H1 (cell line): ENCODE data around the gene NCAPG2. TPM values are rescaled to one million over a fixed set of nuclear protein-coding genes. Genes with fewer than 3 reads are reported as not detected.

ENCODE experiments used
- CTCF ChIA-PET: fragments of 300-600 bp; sonication (Branson Sonifier 250); formaldehyde crosslinking; loops from one replicate; lab custom pipeline; 2021; ENCODE audit not compliant: partially characterized antibody; lab: Charles Lee
- POLR2A ChIA-PET: fragments of 300-600 bp; sonication (Branson Sonifier 250); formaldehyde crosslinking; loops from one replicate; lab custom pipeline; 2021; ENCODE audit warnings: inconsistent platforms; ENCODE audit not compliant: partially characterized antibody; lab: Charles Lee
- DNase-seq, 2 experiments: peaks; one replicate each; pipeline versions ENCODE4 v3.0.0 to v3.0.0-alpha.2; 2010 to 2022; ENCODE audit warnings: low spot score in 2 of 2, low read depth in 1 of 2, mixed read lengths in 1 of 2
- FAIRE-seq: peaks from 2 replicates; lab custom pipeline; 2011; peaks lifted over from hg19 to GRCh38; lab: Jason Lieb, UNC
- H2AFZ ChIP-seq: 2 replicates; pipeline ENCODE4 v1.8.1; 2012; ENCODE audit warnings: low read length, inconsistent platforms
- H2AK5ac ChIP-seq: 2 replicates; pipeline ENCODE4 v1.6.1; 2013; ENCODE audit warnings: low read depth, low read length
- H2BK120ac ChIP-seq: replicated peaks from 2 replicates; pipeline ENCODE3; 2013; ENCODE audit warnings: low read depth, low read length, inconsistent platforms
- H2BK12ac ChIP-seq: 2 replicates; pipeline ENCODE4 v1.6.1; 2013; ENCODE audit warnings: low read depth, low read length
- H2BK15ac ChIP-seq: 2 replicates; pipeline ENCODE4 v1.6.1; 2013; ENCODE audit warnings: low read length
- H2BK20ac ChIP-seq: 2 replicates; pipeline ENCODE4 v1.6.1; 2013; ENCODE audit warnings: low read length
- H2BK5ac ChIP-seq: 2 replicates; pipeline ENCODE4 v1.6.1; 2013; ENCODE audit warnings: low read depth, low read length
- H3K14ac ChIP-seq: 2 replicates; pipeline ENCODE4 v1.6.1; 2013; ENCODE audit warnings: inconsistent platforms; ENCODE audit not compliant: insufficient read length
- H3K18ac ChIP-seq: 2 replicates; pipeline ENCODE4 v1.6.1; 2013; ENCODE audit warnings: low read length; ENCODE audit errors: extremely low read depth
- H3K23ac ChIP-seq: 2 replicates; pipeline ENCODE4 v1.6.1; 2013; ENCODE audit warnings: inconsistent platforms; ENCODE audit not compliant: insufficient read length
- H3K23me2 ChIP-seq: 2 replicates; pipeline ENCODE4 v1.6.1; 2013; ENCODE audit warnings: low read depth, low read length
- H3K27ac ChIP-seq: 2 replicates; pipeline ENCODE4 v1.6.1; 2011; ENCODE audit warnings: low read depth, low read length, inconsistent platforms
- H3K27me3 ChIP-seq, 4 experiments: replicated peaks in 1 of 4; 1 replicate in 1 of 4; 2 replicates in 3 of 4; pipeline versions ENCODE4 v1.6.1 to v1.8.1; 2011 to 2013; ENCODE audit warnings: low read length in 3 of 4, mild to moderate bottlenecking in 3 of 4, inconsistent platforms in 2 of 4, mixed read lengths in 2 of 4, moderate library complexity in 1 of 4; ENCODE audit not compliant: control insufficient read depth in 3 of 4, insufficient read depth in 3 of 4; ENCODE audit errors: extremely low read depth in 1 of 4
- H3K36me3 ChIP-seq, 4 experiments: 2 replicates each; pipeline versions ENCODE4 v1.6.1 to v1.8.1; 2011 to 2013; ENCODE audit warnings: mild to moderate bottlenecking in 4 of 4, low read length in 3 of 4, moderate library complexity in 2 of 4, control low read depth in 1 of 4, inconsistent platforms in 1 of 4; ENCODE audit not compliant: insufficient read depth in 4 of 4, control insufficient read depth in 2 of 4
- H3K4ac ChIP-seq: replicated peaks from 2 replicates; pipeline ENCODE3; 2013; ENCODE audit warnings: low read length, low read depth, mixed read lengths, inconsistent platforms; ENCODE audit not compliant: insufficient read length
- H3K4me1 ChIP-seq, 4 experiments: replicated peaks in 1 of 4; 1 replicate in 1 of 4; 2 replicates in 3 of 4; pipeline versions ENCODE4 v1.6.1 to v1.8.1; 2011 to 2013; ENCODE audit warnings: low read length in 3 of 4, inconsistent platforms in 2 of 4, mixed read lengths in 1 of 4; ENCODE audit not compliant: insufficient read depth in 4 of 4, control insufficient read depth in 3 of 4
- H3K4me2 ChIP-seq, 2 experiments: 2 replicates each; pipeline versions ENCODE4 v1.6.1 to v1.8.1; 2011 to 2013; ENCODE audit warnings: low read depth in 2 of 2, low read length in 2 of 2, control low read depth in 1 of 2, inconsistent platforms in 1 of 2, mild to moderate bottlenecking in 1 of 2; ENCODE audit not compliant: insufficient read depth in 1 of 2
- H3K4me3 ChIP-seq, 4 experiments: fragments of 200-600, 300-600 bp in 1 of 4; sonication (generic), shearing (Covaris generic), sonication (Bioruptor Twin) in 1 of 4; 2 replicates each; pipeline versions ENCODE4 v1.5.1 to v1.8.1; 2011 to 2016; ENCODE audit warnings: low read length in 4 of 4, low read depth in 3 of 4, control low read depth in 2 of 4, inconsistent platforms in 2 of 4, mild to moderate bottlenecking in 2 of 4, mixed read lengths in 1 of 4, moderate library complexity in 1 of 4; ENCODE audit not compliant: insufficient read depth in 2 of 4; ENCODE audit errors: extremely low read depth in 1 of 4
- H3K56ac ChIP-seq: replicated peaks from 2 replicates; pipeline ENCODE3; 2013; ENCODE audit warnings: low read depth, mild to moderate bottlenecking, mixed read lengths, low read length, inconsistent platforms; ENCODE audit not compliant: insufficient read length
- H3K79me1 ChIP-seq: 2 replicates; pipeline ENCODE4 v1.6.1; 2013; ENCODE audit warnings: low read depth, low read length, control low read depth
- H3K79me2 ChIP-seq, 2 experiments: 2 replicates each; pipeline versions ENCODE4 v1.6.1 to v1.8.1; 2012 to 2013; ENCODE audit warnings: low read length in 2 of 2, mild to moderate bottlenecking in 2 of 2, inconsistent platforms in 1 of 2; ENCODE audit not compliant: insufficient read depth in 2 of 2, control insufficient read depth in 1 of 2
- H3K9ac ChIP-seq, 4 experiments: replicated peaks in 1 of 4; 1 replicate in 1 of 4; 2 replicates in 3 of 4; pipeline versions ENCODE4 v1.6.1 to v1.8.1; 2011 to 2013; ENCODE audit warnings: low read depth in 3 of 4, low read length in 3 of 4, control low read depth in 2 of 4, mild to moderate bottlenecking in 2 of 4, moderate library complexity in 2 of 4, inconsistent platforms in 1 of 4; ENCODE audit errors: extremely low read depth in 1 of 4
- H3K9me3 ChIP-seq, 2 experiments: 2 replicates each; pipeline versions ENCODE4 v1.6.1 to v1.8.1; 2012 to 2013; ENCODE audit warnings: mild to moderate bottlenecking in 2 of 2, moderate library complexity in 2 of 2, control low read depth in 1 of 2, inconsistent platforms in 1 of 2, low read depth in 1 of 2, low read length in 1 of 2, mixed read lengths in 1 of 2; ENCODE audit not compliant: insufficient read depth in 2 of 2
- H4K20me1 ChIP-seq, 2 experiments: replicated peaks in 1 of 2; 2 replicates each; pipeline versions ENCODE3 to v1.8.1; 2011 to 2013; ENCODE audit warnings: inconsistent platforms in 2 of 2, low read length in 2 of 2, mild to moderate bottlenecking in 1 of 2; ENCODE audit not compliant: insufficient read depth in 2 of 2, control insufficient read depth in 1 of 2
- H4K5ac ChIP-seq: 2 replicates; pipeline ENCODE4 v1.6.1; 2013; ENCODE audit warnings: low read length, low read depth, mixed read lengths, inconsistent platforms; ENCODE audit not compliant: insufficient read length
- H4K8ac ChIP-seq: 2 replicates; pipeline ENCODE4 v1.8.0; 2013; ENCODE audit warnings: mild to moderate bottlenecking, moderate library complexity, low read length, inconsistent platforms; ENCODE audit not compliant: insufficient read depth; ENCODE audit errors: extremely low read depth
- H4K91ac ChIP-seq: replicated peaks from 2 replicates; pipeline ENCODE3; 2013; ENCODE audit warnings: low read length, mixed read lengths, inconsistent platforms; ENCODE audit not compliant: insufficient read length
- E2F6 ChIP-seq: IDR thresholded peaks from 2 replicates; pipeline ENCODE4 v1.6.1; 2012; ENCODE audit warnings: inconsistent platforms
- EGR1 ChIP-seq: IDR thresholded peaks from 2 replicates; pipeline ENCODE4 v1.6.1; 2011; ENCODE audit warnings: low read depth, low read length, borderline replicate concordance
- HDAC6 ChIP-seq: IDR thresholded peaks from one replicate; pipeline ENCODE4 v1.7.1; 2012; ENCODE audit warnings: low read depth, mild to moderate bottlenecking, inconsistent platforms, low read length, moderate library complexity
- POLR2A ChIP-seq, 2 experiments: IDR thresholded peaks; 1 replicate in 1 of 2; 2 replicates in 1 of 2; pipeline ENCODE4 v1.6.1; 2011; ENCODE audit warnings: low read depth in 2 of 2, low read length in 2 of 2, mild to moderate bottlenecking in 2 of 2; ENCODE audit errors: control extremely low read depth in 1 of 2
- POU5F1 ChIP-seq: IDR thresholded peaks from 2 replicates; pipeline ENCODE4 v1.6.1; 2011; ENCODE audit warnings: low read depth, mild to moderate bottlenecking, low read length, moderate library complexity
- RFX5 ChIP-seq: IDR thresholded peaks from 2 replicates; pipeline ENCODE4 v1.6.1; 2011; ENCODE audit warnings: low read depth, low read length, improper control_type of control experiment, borderline replicate concordance
- RNF2 ChIP-seq: fragments of 200-900, 300-1000 bp; sonication (generic); IDR thresholded peaks from 2 replicates; pipeline ENCODE4 v1.7.1; 2016; ENCODE audit warnings: borderline replicate concordance, low read depth, mild to moderate bottlenecking, antibody characterized with exemption, low read length; ENCODE audit not compliant: poor library complexity, severe bottlenecking; ENCODE audit errors: missing control alignments
- RXRA ChIP-seq: IDR thresholded peaks from 2 replicates; pipeline ENCODE4 v1.6.1; 2011; ENCODE audit warnings: low read depth, mild to moderate bottlenecking, low read length, moderate library complexity; ENCODE audit not compliant: insufficient read depth
- TBP ChIP-seq: IDR thresholded peaks from 2 replicates; pipeline ENCODE4 v1.6.1; 2011; ENCODE audit warnings: low read depth, low read length, improper control_type of control experiment
- YY1 ChIP-seq: IDR thresholded peaks from 2 replicates; pipeline ENCODE4 v1.6.1; 2011; ENCODE audit warnings: low read depth, mild to moderate bottlenecking, low read length
- ZNF274 ChIP-seq: IDR thresholded peaks from 2 replicates; pipeline ENCODE4 v1.7.0; 2012; ENCODE audit warnings: low read length, borderline replicate concordance; ENCODE audit errors: extremely low read depth
- WGBS, 2 experiments: shearing (Covaris generic) in 1 of 2; methylation state at CpG; one replicate each; pipeline versions ENCODE4 v1.1.6 to v1.1.7; 2013 to 2015; ENCODE audit warnings: low lambda C conversion rate in 2 of 2, mixed read lengths in 2 of 2, inconsistent platforms in 1 of 2, low coverage in 1 of 2, missing lambda C conversion rate in 1 of 2; ENCODE audit not compliant: insufficient replicate concordance in 2 of 2, insufficient coverage in 1 of 2, insufficient read length in 1 of 2; ENCODE audit errors: extremely low coverage in 1 of 2, missing lambda C conversion rate in 1 of 2; 5-methylcytosine and 5-hydroxymethylcytosine counted together
- polyA plus RNA-seq, 7 experiments: library from polyadenylated mRNA; depleted of rRNA in 3 of 7; stranded (reverse) in 5 of 7; unstranded in 2 of 7; fragments of >200 nt in 5 of 7; fragments of 200-250 nt in 2 of 7; gene quantifications; 1 replicate in 5 of 7; 2 replicates in 1 of 7; 4 replicates in 1 of 7; pipeline versions ENCODE4 v1.2.1 to v1.2.3, GENCODE V29; 2011 to 2013; ENCODE audit warnings: missing spikeins in 2 of 7, mixed read lengths in 2 of 7
- total RNA-seq: library from RNA; stranded (reverse); fragmentation: NEBNext Ultra II Directional; extraction: Animal tissue kit (Norgen Biotek cat#: 25700); gene quantifications from 2 replicates; pipeline ENCODE4 v1.2.1, GENCODE V29; 2021
- TF ChIP-seq, protein P1 (sequence below): IDR thresholded peaks from 2 replicates; pipeline ENCODE4 v1.6.1; 2011; ENCODE audit warnings: low read depth, mild to moderate bottlenecking, low read length; ENCODE audit not compliant: insufficient read depth

Gene NCAPG2
- total and polyA plus RNA-seq, 2 of the 8 experiments (the other 6 are each of a cell fraction or from before 2014, with no cell fraction given) = 49.9 to 119 TPM

- H3K79me1 ChIP-seq = no peaks in the 10 kb centered on the region
- TF ChIP-seq RNF2 (no peak), HDAC6 (no peak), RFX5 (no peak), ZNF274 (no peak), POU5F1 (no peak), TBP (no peak), RXRA (no peak), YY1 (no peak), EGR1 (no peak), POLR2A (IDR thresholded peaks at IDR 0.05; ENCODE audit: control extremely low read depth in 1 of 2, low read depth in 2 of 2, low read length in 2 of 2) (no peak), E2F6 (no peak)
- TF ChIP-seq, protein P1, sequence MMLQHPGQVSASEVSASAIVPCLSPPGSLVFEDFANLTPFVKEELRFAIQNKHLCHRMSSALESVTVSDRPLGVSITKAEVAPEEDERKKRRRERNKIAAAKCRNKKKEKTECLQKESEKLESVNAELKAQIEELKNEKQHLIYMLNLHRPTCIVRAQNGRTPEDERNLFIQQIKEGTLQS = no peak
Observed at GRCh38 chr7:158616050-158616449, 88.6 kb downstream of the NCAPG2 start.

More at GRCh38 chr7:158616050-158616449, 88.6 kb downstream of the NCAPG2 start:
- no peaks in the 10 kb centered on the region for H3K27me3 ChIP-seq
- no peak overlapping the region for H2BK5ac ChIP-seq
- no peaks in the 10 kb centered on the region for H4K20me1 ChIP-seq
- peak in 1 of 2 experiments; percentile 33 for DNase-seq
- no peak overlapping the region for H2BK20ac ChIP-seq
- H3K23me2 ChIP-seq = no peaks in the 10 kb centered on the region
- ChIA-PET CTCF (interaction anchor here (1.3 kb wide), 1 partner anchor 36 kb away, joined by 3 read pairs; no protein-coding TSS in a partner anchor), POLR2A (interaction anchor here (1.2 kb wide), 1 partner anchor 8 kb away, joined by 4 read pairs; no protein-coding TSS in a partner anchor)
- H3K9ac ChIP-seq = no peak overlapping the region
- H2AK5ac ChIP-seq = no peak overlapping the region; the same call in 1 of the 2 replicates
- no peak overlapping the region for H3K14ac ChIP-seq
- no peak overlapping the region for H4K8ac ChIP-seq
- H3K4me1 ChIP-seq = peaks cover 5 to 16% (median 11%) of the 10 kb centered on the region in 4 experiments; a peak in 6 of 7 replicates
- H3K79me2 ChIP-seq = peaks cover 0 to 10% of the 10 kb centered on the region in 2 experiments; a peak in 2 of 4 replicates
- H3K18ac ChIP-seq = no peak overlapping the region
- H3K27ac ChIP-seq = no peak overlapping the region
- no peaks in the 10 kb centered on the region for H3K9me3 ChIP-seq
- H3K4me2 ChIP-seq = no peak overlapping the region; a peak in 1 of 4 replicates
- H3K4ac ChIP-seq = no peak overlapping the region
- H3K36me3 ChIP-seq = peaks cover 0 to 7% (median under 1%) of the 10 kb centered on the region in 4 experiments; a peak in 3 of 8 replicates
- H2AFZ ChIP-seq = no peak overlapping the region
- H3K4me3 ChIP-seq = no peak overlapping the region
- H2BK12ac ChIP-seq = no peak overlapping the region
- FAIRE-seq = no peak
- no peak overlapping the region for H2BK15ac ChIP-seq
- H2BK120ac ChIP-seq = no peak overlapping the region
- H4K5ac ChIP-seq = no peak overlapping the region
- 91% methylated on average over 2 of the region's 2 CpGs; no CpG with 5 or more reads in 1 of the 2 experiments for WGBS, 2 experiments
- H4K91ac ChIP-seq = no peak overlapping the region
- H3K56ac ChIP-seq = no peak overlapping the region
- no peak overlapping the region for H3K23ac ChIP-seq
